Thyroid gland (tissue), 4 donors: ENCODE data around the gene KIR2DL4. TPM values are rescaled to one million over a fixed set of nuclear protein-coding genes. Genes with fewer than 3 reads are reported as not detected.
"Not testable (repeated sequence)": the region's sequence is repeated elsewhere in the genome, so short reads cannot be mapped to it uniquely, and the experiment has no call there.

Experiments used
- DNase-seq, 2 donors: peaks; one replicate each; pipeline ENCODE4 v3.0.0-alpha.2; 2019
- H3K27ac ChIP-seq, 3 donors: fragments of 200-600 bp; sonication (generic); 1 replicate in 2 of 3; 2 replicates in 1 of 3; pipeline ENCODE4 v1.5.1; 2016 to 2019; ENCODE audit warnings: mild to moderate bottlenecking in 1 of 3, moderate library complexity in 1 of 3
- H3K27me3 ChIP-seq: fragments of 200-600 bp; sonication (generic); one replicate; pipeline ENCODE4 v1.5.1; 2019
- H3K36me3 ChIP-seq, 2 donors: fragments of 200-600 bp; sonication (generic); one replicate each; pipeline ENCODE4 v1.5.1; 2016 to 2019
- H3K4me1 ChIP-seq, 2 donors: fragments of 200-600 bp; sonication (generic); one replicate each; pipeline ENCODE4 v1.5.1; 2017 to 2019
- H3K4me3 ChIP-seq, 3 donors: fragments of 200-600 bp; sonication (generic); replicated peaks in 1 of 3; 1 replicate in 2 of 3; 2 replicates in 1 of 3; pipeline ENCODE4 v1.5.1; 2016; ENCODE audit warnings: mild to moderate bottlenecking in 1 of 3
- H3K9me3 ChIP-seq: fragments of 200-600 bp; sonication (generic); one replicate; pipeline ENCODE4 v1.5.1; 2017
- POLR2A ChIP-seq, 2 donors: fragments of 450-650 bp; IDR thresholded peaks; one replicate each; pipeline ENCODE4 v1.6.1; 2017; ENCODE audit warnings: antibody characterized with exemption in 2 of 2, mild to moderate bottlenecking in 2 of 2, moderate library complexity in 1 of 2
- WGBS, 2 donors: methylation state at CpG; one replicate each; pipeline ENCODE4 v1.1.5; 2017; 5-methylcytosine and 5-hydroxymethylcytosine counted together
- intact Hi-C: fragments of 100-400 bp; cut with DNase I; formaldehyde crosslinking; loops from one replicate; pipeline ENCODE4 v1.15.1; 2023
- small RNA-seq: library from RNA; depleted of rRNA; stranded (forward); fragments of <200 nt; gene quantifications from one replicate; pipeline ENCODE3, GENCODE V24; 2016
- total RNA-seq, 4 donors: library from RNA; depleted of rRNA; stranded (reverse); fragments of >200 nt; gene quantifications; one replicate each; pipeline ENCODE4 v1.2.3, GENCODE V29; 2016
- TF ChIP-seq, protein P1 (sequence below), 6 experiments: fragments of 200-600 bp in 3 of 6; fragments of 450-650 bp in 3 of 6; sonication (generic) in 3 of 6; IDR thresholded peaks; one replicate each; pipeline ENCODE4 v1.5.1; 2016 to 2019; ENCODE audit warnings: antibody characterized with exemption in 6 of 6, mild to moderate bottlenecking in 2 of 6, inconsistent platforms in 1 of 6, moderate library complexity in 1 of 6

Gene KIR2DL4
- total RNA-seq, 4 donors from 2014 or later: not detected

DNA sequence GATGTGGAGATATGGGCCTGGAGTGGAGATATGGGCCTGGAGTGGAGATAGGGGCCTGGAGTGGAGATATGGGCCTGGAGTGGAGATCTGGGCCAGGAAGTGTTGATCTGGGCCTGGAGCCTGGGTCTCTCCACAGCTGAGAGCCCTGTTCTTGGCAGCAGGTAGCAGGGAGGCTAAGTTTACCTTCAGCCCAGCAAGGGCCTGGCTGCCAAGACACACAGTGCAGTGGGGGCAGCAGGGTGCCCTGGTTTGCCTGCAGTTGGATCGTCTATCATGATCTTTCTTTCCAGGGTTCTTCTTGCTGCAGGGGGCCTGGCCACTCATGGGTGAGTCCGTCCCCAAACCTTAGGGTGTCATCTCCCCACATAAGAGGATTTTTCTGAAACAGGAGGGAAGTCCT lies 47.5 kb downstream of the KIR2DL4 start:
- Histone ChIP-seq H3K27me3 (no peaks in the 10 kb centered on the region), H3K4me1 (no peaks in the 10 kb centered on the region), H3K36me3 (no peaks in the 10 kb centered on the region), H3K27ac (no peak overlapping the region), H3K4me3 (no peak overlapping the region), H3K9me3 (no peaks in the 10 kb centered on the region)
- intact Hi-C loops: no loop called here
- no peak for DNase-seq
- TF ChIP-seq POLR2A (IDR thresholded peaks at IDR 0.05): no peak
- TF ChIP-seq, protein P1, sequence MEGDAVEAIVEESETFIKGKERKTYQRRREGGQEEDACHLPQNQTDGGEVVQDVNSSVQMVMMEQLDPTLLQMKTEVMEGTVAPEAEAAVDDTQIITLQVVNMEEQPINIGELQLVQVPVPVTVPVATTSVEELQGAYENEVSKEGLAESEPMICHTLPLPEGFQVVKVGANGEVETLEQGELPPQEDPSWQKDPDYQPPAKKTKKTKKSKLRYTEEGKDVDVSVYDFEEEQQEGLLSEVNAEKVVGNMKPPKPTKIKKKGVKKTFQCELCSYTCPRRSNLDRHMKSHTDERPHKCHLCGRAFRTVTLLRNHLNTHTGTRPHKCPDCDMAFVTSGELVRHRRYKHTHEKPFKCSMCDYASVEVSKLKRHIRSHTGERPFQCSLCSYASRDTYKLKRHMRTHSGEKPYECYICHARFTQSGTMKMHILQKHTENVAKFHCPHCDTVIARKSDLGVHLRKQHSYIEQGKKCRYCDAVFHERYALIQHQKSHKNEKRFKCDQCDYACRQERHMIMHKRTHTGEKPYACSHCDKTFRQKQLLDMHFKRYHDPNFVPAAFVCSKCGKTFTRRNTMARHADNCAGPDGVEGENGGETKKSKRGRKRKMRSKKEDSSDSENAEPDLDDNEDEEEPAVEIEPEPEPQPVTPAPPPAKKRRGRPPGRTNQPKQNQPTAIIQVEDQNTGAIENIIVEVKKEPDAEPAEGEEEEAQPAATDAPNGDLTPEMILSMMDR (IDR thresholded peaks at IDR 0.05): no peak
- WGBS, 2 donors: 44 to 73% methylated on average over 2 of the region's 2 CpGs

DNA sequence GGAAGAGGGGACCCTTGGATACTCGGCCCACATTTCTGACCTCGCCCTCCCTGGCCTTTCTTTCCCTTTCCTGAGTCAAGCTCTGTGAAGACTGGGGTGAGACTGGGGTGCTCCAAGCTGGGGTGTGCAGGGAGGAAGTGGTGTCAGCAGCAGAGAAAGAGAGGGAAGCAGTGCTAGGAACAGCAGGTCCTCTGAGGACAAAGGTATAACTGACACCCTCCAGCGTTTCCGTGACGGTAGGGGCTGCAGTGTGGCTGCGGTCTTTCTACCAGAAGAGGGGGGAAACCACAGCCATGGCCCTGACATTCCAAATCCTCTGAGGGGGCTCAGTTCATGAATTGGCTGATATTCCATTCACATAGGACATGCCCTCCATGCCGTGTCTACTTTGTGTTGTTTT lies 47.9 kb downstream of the KIR2DL4 start:
- intact Hi-C loops: no loop called here
- WGBS, 2 donors: 86% methylated on average over 7 of the region's 7 CpGs

DNA sequence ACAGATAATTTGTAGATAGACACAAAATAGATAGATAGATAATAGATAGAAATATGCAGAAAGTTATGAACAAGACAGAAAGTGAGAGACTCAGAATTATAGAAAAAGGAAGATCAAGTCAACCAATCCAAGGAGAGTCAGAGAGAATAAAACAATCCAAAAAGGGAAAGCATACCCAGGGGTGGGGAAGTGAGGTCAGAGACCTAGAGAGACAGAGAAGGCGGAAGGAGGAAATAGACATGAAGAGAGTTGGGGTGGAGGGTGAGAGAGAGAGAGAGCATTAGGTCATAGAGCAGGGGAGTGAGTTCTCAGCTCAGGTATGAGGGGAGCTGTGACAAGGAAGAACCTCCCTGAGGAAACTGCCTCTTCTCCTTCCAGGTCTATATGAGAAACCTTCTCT lies 51.8 kb downstream of the KIR2DL4 start:
- H3K27me3 ChIP-seq, H3K9me3 ChIP-seq, H3K36me3 ChIP-seq, H3K4me3 ChIP-seq, H3K4me1 ChIP-seq, H3K27ac ChIP-seq, intact Hi-C loops, DNase-seq: not testable (repeated sequence)
- 61 to 68% methylated on average over 1 of the region's 1 CpG for WGBS, 2 donors

More for the DNA sequence above, 47.9 kb downstream of the KIR2DL4 start:
- Histone ChIP-seq H3K4me3 (no peak overlapping the region), H3K9me3 (no peaks in the 10 kb centered on the region), H3K36me3 (no peaks in the 10 kb centered on the region), H3K4me1 (no peaks in the 10 kb centered on the region), H3K27me3 (no peaks in the 10 kb centered on the region), H3K27ac (no peak overlapping the region)
- DNase-seq: no peak
- no peak for TF ChIP-seq POLR2A (IDR thresholded peaks at IDR 0.05)
- TF ChIP-seq, protein P1 (IDR thresholded peaks at IDR 0.05): no peak

DNA sequence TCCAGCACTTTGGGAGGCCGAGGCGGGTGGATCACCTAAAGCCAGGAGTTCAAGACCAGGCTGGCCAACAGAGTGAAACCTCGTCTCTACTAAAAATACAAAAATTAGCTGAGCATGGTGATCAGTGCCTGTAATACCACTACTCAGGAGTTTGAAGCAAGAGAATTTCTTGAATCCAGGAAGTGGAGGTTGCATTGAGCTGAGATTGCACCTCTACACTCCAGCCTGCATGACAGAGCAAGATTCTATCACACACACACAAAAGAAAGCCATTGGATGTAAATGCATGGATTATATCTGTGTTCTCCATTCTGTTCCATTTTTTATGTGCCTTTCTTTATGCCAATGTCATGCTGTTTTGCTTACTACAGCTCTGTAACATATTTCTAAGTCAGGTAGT lies 55.1 kb downstream of the KIR2DL4 start:
- DNase-seq, H3K27me3 ChIP-seq, H3K27ac ChIP-seq, H3K36me3 ChIP-seq, H3K4me3 ChIP-seq, H3K4me1 ChIP-seq, H3K9me3 ChIP-seq, intact Hi-C loops: not testable (repeated sequence)
- 76 to 93% methylated on average over 3 of the region's 3 CpGs for WGBS, 2 donors

DNA sequence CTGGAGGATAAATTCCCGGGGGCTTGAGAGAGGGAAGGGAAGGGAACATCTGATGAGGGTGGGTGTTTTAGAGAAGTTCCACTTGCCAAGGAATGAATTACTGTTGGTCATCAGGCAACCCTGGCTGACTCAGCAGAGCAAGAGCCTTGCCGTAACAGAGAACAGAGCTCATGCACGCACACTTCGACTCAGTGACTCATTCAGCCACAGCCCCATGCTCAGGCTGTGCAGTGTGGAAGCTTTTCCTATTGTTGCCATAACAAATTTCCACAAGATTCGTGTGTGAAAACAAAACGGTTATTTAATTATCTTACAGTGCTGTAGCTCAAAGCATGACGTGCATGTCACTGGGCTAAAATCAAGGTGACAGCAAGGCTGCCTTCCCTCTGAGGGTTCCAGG lies 56.0 kb downstream of the KIR2DL4 start:
- intact Hi-C loops, H3K27ac ChIP-seq, DNase-seq, H3K4me3 ChIP-seq, H3K4me1 ChIP-seq, H3K9me3 ChIP-seq, H3K27me3 ChIP-seq, H3K36me3 ChIP-seq: not testable (repeated sequence)
- WGBS, 2 donors: 70 to 76% methylated on average over 7 of the region's 7 CpGs

DNA sequence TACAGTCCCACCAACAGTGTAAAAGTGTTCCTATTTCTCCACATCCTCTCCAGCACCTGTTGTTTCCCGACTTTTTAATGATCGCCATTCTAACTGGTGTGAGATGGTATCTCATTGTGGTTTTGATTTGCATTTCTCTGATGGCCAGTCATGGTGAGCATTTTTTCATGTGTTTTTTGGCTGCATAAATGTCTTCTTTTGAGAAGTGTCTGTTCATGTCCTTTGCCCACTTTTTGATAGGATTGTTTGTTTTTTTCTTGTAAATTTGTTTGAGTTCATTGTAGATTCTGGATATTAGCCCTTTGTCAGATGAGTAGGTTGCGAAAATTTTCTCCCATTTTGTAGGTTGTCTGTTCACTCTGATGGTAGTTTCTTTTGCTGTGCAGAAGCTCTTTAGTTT lies 60.0 kb downstream of the KIR2DL4 start:
- H3K27me3 ChIP-seq, H3K4me1 ChIP-seq, DNase-seq, intact Hi-C loops, H3K27ac ChIP-seq, H3K4me3 ChIP-seq, H3K9me3 ChIP-seq, H3K36me3 ChIP-seq: not testable (repeated sequence)
- WGBS, 2 donors: 89 to 95% methylated on average over 2 of the region's 3 CpGs

Small RNA genes lying within 50 kb of the gene (small RNA-seq; reads per million reads assigned to genes)
- not detected for gene KIR3DP1

Other genes with a start within 250 kb of the KIR2DL4 start
- gene LILRA2, start 229.8 kb upstream of the KIR2DL4 start, total RNA-seq: 1 to 10 TPM in 2 of 4 donors, under 1 TPM in 2; 0.24 to 1.4 (median 0.83) TPM
- under 1 TPM in 1 of 4 donors, not detected in 3; 0.54 TPM for gene LILRA1, start 210.0 kb upstream of the KIR2DL4 start, total RNA-seq
- gene LILRB1, start 173.1 kb upstream of the KIR2DL4 start, total RNA-seq: 1 to 10 TPM in 1 of 4 donors, under 1 TPM in 3; 0.13 to 1.5 (median 0.44) TPM
- gene LILRB4, start 140.6 kb upstream of the KIR2DL4 start, total RNA-seq: 1 to 10 TPM; 2.7 to 6.2 (median 3.7) TPM
- gene KIR3DL3, start 79.2 kb upstream of the KIR2DL4 start, total RNA-seq: not detected
- gene KIR2DL3, start 65.1 kb upstream of the KIR2DL4 start, total RNA-seq: not detected
- not detected for gene KIR2DL1, start 33.8 kb upstream of the KIR2DL4 start, total RNA-seq
- not detected for gene KIR3DL1, start 12.9 kb downstream of the KIR2DL4 start, total RNA-seq
- gene KIR2DS4, start 29.1 kb downstream of the KIR2DL4 start, total RNA-seq: not detected
- not detected for gene KIR3DL2, start 46.8 kb downstream of the KIR2DL4 start, total RNA-seq
- under 1 TPM in 3 of 4 donors, not detected in 1; 0.49 to 0.67 (median 0.67) TPM for gene FCAR, start 70.6 kb downstream of the KIR2DL4 start, total RNA-seq
- gene NCR1, start 102.5 kb downstream of the KIR2DL4 start, total RNA-seq: not detected
- gene NLRP7, start 143.9 kb downstream of the KIR2DL4 start, total RNA-seq: not detected
- gene NLRP2, start 162.8 kb downstream of the KIR2DL4 start, total RNA-seq: 10 to 100 TPM in 3 of 4 donors, 1 to 10 TPM in 1; 3.1 to 17.6 (median 11.1) TPM
- gene GP6, start 234.7 kb downstream of the KIR2DL4 start, total RNA-seq: under 1 TPM in 1 of 4 donors, not detected in 3; 0.78 TPM